Middle frontal gyrus (tissue), 1 donor: ENCODE data around the gene RPLP2.

ENCODE experiments used
- DNase-seq: peaks from one replicate; pipeline ENCODE4 v3.0.0-alpha.2; 2015; ENCODE audit warnings: low spot score; ENCODE audit errors: extremely low spot score

Gene RPLP2

DNA sequence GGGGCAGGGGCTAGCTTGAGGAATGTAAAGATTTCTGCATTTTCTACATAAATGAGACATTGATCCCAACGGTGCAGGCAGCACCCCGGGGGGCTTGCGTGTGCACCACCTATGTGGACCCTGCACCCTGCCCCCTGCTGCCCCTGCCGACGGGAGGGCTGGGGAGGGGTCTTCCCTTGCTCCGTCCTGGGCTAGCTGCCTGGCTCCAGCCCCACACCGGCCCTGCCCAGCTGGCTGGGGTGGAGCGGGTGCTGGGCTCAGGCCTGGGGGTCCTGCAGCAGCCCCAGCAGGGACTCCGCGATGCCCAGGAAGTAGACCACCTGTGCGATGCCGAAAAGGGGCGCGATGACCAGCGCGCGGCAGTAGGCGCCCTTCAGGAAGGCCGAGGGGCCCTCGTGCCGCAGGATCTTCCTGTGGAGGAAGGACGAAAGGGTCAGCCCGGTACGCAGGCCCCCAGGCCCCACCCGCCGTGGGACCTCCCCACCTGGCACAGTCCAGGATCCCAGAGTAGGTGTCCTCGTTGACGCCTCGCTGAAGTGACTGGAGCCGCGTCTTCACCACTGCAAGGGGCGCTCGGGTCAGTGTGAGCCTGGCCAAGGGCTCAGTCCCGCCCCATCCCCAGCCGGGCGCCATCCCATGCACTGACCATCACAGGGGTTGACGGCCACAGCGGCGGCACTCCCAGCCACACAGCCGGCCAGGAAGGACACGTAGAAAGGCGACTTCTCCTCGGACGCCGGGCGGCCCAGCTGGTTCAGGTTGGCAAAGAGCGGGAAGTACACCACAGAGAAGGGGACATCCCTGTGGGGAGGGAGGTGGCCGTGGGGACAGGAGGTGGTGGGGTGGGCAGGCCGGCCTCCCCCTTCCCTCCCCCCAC is 17.9 kb upstream of the RPLP2 start:
- DNase-seq, result no peak

DNA sequence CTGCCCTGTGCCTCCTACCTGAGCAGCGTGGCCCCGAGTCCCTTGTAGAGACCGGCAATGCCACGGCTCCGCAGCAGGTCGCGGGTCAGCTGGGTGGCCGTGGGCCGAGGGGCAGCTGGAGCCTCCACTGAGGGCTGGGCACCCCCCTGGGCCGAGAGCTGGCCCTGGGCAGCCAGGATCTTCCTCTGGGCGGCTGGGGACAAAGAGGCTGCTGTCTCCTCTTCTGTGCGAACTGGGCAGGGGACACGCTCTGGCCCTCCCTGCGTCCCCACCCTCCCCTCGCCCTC is 17.3 kb upstream of the RPLP2 start:
- no peak for DNase-seq

DNA sequence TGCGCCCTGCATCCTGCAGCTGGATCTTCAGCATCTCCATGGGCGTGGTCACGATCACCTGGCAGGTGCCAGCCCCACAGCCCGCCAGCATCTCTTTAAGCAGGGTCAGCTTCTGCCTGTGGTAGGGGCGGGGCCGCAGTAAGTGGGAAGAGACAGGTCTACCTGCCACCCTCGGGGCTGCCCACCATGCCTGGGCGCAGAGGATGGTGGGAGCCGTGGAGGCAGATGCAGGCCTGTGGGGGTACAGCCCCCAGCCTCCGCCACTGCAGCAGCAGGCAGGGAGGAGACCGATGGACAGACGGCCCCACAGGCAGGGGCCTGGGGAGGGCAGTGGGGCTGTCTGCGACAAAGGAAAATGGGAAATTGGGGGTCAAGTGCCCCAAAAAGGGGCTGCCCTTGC is 16.9 kb upstream of the RPLP2 start:
- no peak for DNase-seq

DNA sequence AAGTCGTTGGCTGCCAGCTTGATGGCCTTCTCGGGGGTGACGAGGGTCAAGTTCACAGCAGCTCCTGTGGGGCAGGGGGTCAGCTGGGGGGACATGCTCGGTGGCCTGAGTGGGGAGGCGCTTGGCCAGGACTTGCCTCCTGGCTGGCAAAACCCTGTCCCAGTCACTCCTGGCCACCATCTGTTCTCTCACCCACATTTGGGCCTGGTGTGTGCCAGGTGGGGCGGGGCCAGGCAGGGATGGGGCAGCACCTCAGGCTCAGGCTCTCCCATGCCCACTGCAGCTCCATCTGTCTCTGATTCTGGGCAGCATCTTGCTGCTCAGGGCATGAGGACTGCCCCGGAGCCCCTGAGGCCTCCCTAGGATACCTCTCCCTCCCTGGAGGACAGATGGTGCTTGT is 16.2 kb upstream of the RPLP2 start:
- no peak for DNase-seq

- no peak for DNase-seq
Measured at GRCh38 chr11:794013-794765, 15.6 kb upstream of the RPLP2 start.

DNA sequence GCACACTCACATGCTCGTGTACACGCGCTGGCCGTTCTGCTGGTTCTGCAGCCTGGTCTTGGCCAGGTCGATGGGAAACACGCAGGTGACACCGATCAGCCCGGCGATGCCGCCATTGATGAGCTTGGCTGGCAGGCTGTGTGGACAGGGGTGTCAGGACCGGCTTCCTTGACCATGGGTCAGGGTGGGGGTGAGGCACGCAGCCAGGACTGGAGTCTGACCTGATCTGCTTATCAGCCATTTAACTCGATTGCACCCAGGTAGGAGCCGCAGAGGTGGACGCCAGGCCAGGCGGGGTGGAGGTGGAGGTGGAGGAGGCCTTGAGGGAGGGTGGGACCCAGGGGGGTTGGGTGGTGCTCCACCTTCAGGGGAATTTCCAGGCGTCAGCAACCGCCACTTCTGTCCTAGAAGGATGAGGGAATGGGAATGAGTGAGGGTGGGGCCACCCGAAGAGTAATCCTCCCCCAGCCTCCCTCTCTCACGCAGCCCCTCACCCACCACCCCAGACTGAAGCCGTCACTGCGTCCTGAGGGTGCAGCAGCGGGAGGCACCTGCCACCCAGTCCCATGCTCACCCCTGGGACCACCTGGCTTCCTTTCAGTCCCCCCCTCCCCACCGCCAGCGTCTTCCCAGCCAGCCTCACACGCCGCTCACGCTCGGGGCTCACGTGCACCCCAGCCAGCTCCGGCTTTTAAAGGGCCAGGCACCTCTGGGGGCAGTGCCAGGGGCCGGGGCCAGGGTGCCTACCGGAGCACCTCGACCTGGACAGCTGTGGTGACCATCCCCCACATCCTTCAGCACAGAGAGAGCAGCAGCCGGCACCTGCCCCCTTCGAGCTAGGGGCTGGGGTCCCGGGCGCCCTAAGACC is 14.8 kb upstream of the RPLP2 start:
- DNase-seq, result no peak

GRCh38 chr11:795634-796564 is 13.9 kb upstream of the RPLP2 start:
- DNase-seq, result no peak

- no peak for DNase-seq
Measured at GRCh38 chr11:796565-797295, 13.0 kb upstream of the RPLP2 start.

DNA sequence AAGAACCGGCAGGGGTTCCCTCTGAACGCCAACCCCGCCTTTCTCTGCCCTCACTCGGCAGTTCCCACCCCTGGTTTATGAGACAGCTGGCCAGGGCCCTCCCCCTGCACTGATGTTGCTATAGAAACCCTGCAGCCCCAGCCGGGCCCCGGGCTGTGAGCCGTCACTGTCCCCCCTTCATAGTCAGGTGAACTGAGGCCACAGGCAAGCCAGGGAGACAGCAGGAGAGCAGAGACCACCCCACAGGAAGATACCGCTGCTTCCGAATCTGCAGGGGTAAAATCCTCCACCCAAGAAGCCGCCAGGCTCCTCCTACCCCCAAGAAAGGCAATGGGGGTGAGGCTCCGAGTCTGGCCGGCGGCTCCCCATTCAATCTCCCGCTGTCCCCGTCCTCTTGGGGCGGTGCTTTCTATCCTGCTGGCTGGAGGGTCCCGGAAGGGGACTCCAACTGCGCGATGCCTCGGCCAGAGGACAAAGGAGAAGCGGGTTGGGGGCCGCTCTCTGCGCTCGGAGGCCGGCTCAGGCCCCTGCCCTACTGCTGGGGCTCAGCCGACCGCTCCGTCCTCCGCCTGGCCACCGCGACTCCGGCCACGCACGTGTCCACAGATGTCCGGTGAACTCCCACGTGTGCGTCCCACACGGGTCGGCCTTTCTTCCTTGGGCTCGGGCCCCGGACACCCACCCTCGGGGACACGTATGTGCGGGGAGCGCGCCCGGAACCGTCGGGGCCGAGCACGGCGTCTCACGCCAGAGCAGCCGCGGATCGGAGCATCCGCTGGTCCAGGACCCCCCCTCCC is 12.3 kb upstream of the RPLP2 start:
- peak; percentile 22 for DNase-seq

GRCh38 chr11:798093-798713 is 11.6 kb upstream of the RPLP2 start, which contains the start of gene SLC25A22:
Gene SLC25A22, minus strand, starts transcription at chr11:798281. Its CDS starts 3,275 bp downstream, at chr11:795006.
- DNase-seq, result peak; percentile 72

- DNase-seq, result no peak
Measured at GRCh38 chr11:799641-800316, 10.0 kb upstream of the RPLP2 start.

DNA sequence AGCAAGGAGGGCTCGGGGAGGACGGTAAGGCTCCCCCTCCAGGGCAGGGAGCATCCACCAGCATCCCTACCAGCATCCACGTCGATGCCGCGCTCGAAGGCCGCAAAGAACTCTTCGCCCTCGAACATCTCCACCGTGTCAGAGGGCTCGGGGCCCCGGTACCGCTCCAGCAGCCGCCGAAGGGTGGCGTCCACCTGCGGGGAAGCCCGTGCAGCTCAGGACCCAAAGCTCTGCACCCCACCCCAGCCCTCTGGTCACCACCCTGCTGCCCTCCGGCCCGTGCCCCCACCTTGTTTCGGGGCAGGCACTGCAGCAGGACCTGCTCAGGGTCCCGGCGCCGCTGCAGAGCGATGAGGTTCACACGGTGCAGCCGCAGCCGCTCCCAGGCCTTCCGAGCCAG is 9.3 kb upstream of the RPLP2 start:
- no peak for DNase-seq

DNA sequence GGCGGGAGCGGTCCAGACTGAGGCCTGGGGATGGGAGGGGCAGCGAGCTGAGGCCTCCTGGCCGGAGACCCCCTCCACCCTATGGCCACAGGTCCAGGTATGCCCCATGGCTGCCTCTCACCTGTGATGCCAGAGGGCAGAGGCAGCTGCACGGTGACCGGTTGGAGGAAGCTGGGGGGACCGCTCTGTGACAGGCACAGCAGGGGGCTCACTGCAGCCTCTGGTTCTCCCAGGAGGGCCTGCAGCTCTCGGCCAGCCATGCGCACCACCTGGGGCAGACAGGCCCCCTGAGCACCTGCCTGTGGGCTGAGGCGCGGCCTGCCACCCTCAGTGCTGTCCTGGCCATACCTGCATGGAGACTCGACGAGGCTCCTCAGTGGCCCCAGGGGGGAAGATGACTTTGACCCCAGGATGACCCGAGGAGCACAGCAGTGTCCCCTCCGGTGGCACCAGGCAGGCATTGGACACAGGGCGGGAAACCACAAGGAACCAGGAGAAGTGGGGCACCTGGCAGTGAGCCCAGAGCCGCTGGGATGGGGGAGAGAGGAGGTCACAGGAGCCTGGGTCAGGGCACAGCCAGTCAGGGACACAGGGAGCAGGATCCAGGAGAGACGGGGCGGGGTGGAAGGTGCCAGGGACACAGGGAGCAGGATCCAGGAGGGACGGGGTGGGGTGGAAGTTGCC is 8.5 kb upstream of the RPLP2 start:
- no peak for DNase-seq

GRCh38 chr11:802018-802617 is 7.6 kb upstream of the RPLP2 start:
- no peak for DNase-seq

DNA sequence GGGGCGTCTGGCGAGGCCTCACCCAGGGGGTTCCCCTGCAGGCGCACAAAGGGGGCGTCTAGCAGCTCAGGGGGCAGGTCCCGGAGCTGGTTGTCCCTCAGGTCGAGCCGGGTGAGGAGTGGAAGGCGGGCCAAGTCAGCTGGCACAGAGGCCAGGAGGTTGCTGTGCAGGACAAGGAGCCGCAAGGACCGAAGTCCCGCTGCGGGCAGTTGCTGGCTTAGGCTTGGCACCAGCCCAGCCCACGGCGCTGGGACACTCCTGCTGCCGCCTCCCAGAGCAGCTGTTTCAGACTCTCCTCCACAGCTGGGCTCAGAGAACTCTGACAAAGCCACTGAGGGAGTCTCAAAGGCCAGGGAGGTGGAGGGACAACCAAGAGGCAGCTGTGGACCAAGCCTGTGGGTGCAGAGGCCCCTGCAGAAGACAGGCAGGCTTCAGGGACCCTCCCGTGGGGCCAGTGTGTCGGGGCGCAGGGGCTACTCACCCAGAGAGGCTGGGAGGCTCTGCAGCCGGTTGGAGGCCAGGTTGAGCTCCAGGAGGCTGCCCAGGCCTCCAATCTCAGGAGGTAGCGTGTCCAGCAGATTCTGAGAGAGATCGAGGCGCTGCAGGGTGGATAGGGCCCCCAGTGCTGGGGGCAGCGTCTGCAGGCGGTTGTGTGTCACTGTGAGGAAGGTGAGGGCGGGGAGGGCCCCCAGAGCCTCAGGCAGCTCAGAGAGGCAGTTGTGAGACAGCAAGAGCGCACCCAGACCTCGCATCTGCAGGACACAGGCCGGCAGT is 6.9 kb upstream of the RPLP2 start:
- no peak for DNase-seq

GRCh38 chr11:803467-803742 is 6.4 kb upstream of the RPLP2 start:
- DNase-seq, result no peak
